OCI-LY7 (cell line): Measurements from ENCODE around the gene PITPNM3. TPM values are rescaled to one million over a fixed set of nuclear protein-coding genes. Genes with fewer than 3 reads are reported as not detected.

ENCODE experiments used
- BruUV-seq: library from RNA; stranded (reverse); fragments of 400-500 nt; replicated peaks from 2 replicates; lab custom pipeline; 2021; lab: Mats Ljungman, UMichigan
- CTCF ChIA-PET: fragments of 300-600 bp; sonication (Branson Sonifier 250); formaldehyde crosslinking; loops from one replicate; lab custom pipeline; 2022; ENCODE audit warnings: antibody characterized with exemption; ENCODE audit not compliant: unreplicated experiment; lab: Charles Lee
- POLR2A ChIA-PET: fragments of 300-600 bp; sonication (Branson Sonifier 250); formaldehyde crosslinking; loops from one replicate; lab custom pipeline; 2022; ENCODE audit warnings: antibody characterized with exemption; lab: Charles Lee
- DNase-seq: peaks from one replicate; pipeline ENCODE4 v3.0.0-alpha.2; 2015; ENCODE audit warnings: low spot score
- H2AFZ ChIP-seq: fragments of 200-600 bp; sonication (generic), shearing (Covaris generic); 2 replicates; pipeline ENCODE4 v1.6.1; 2014; ENCODE audit warnings: mild to moderate bottlenecking, antibody characterized with exemption, low read length, moderate library complexity
- H3K27ac ChIP-seq: fragments of 200-600 bp; sonication (generic); 2 replicates; pipeline ENCODE4 v1.5.1; 2014; ENCODE audit warnings: mixed run types, low read depth, mild to moderate bottlenecking, moderate library complexity, low read length, inconsistent platforms; ENCODE audit not compliant: poor library complexity, severe bottlenecking
- H3K36me3 ChIP-seq: fragments of 200-600 bp; sonication (generic); 2 replicates; pipeline ENCODE4 v1.6.1; 2014; ENCODE audit warnings: mild to moderate bottlenecking, antibody characterized with exemption, low read length, moderate library complexity, mixed read lengths; ENCODE audit not compliant: insufficient read depth
- H3K4me1 ChIP-seq: fragments of 200-600 bp; sonication (generic); 2 replicates; pipeline ENCODE4 v1.5.1; 2014; ENCODE audit warnings: mild to moderate bottlenecking, low read length; ENCODE audit not compliant: insufficient read depth, poor library complexity, severe bottlenecking
- H3K4me2 ChIP-seq: fragments of 200-600 bp; sonication (generic); 2 replicates; pipeline ENCODE4 v1.6.1; 2014; ENCODE audit warnings: mild to moderate bottlenecking, low read length
- H3K4me3 ChIP-seq: fragments of 200-600 bp; sonication (generic); 2 replicates; pipeline ENCODE4 v1.5.1; 2014; ENCODE audit warnings: mild to moderate bottlenecking, low read depth, low read length; ENCODE audit not compliant: poor library complexity, severe bottlenecking
- H3K79me2 ChIP-seq: fragments of 200-600 bp; sonication (generic); 2 replicates; pipeline ENCODE4 v1.6.1; 2016; ENCODE audit warnings: low read depth, mild to moderate bottlenecking, low read length, moderate library complexity, mixed read lengths; ENCODE audit not compliant: insufficient read depth
- H3K9me2 ChIP-seq: fragments of 200-600 bp; sonication (generic); 2 replicates; pipeline ENCODE4 v1.6.1; 2016; ENCODE audit warnings: mild to moderate bottlenecking, low read length, mixed read lengths; ENCODE audit not compliant: insufficient read depth
- H3K9me3 ChIP-seq: fragments of 200-600 bp; sonication (generic); 2 replicates; pipeline ENCODE4 v1.6.1; 2014; ENCODE audit warnings: mild to moderate bottlenecking, mixed run types, low read length, mixed read lengths
- H4K20me1 ChIP-seq: fragments of 200-600 bp; sonication (generic); 2 replicates; pipeline ENCODE4 v1.6.1; 2014; ENCODE audit warnings: mild to moderate bottlenecking, antibody characterized with exemption, low read length, moderate library complexity, mixed read lengths; ENCODE audit not compliant: insufficient read depth
- EZH2phosphoT487 ChIP-seq: fragments of 200-600 bp; sonication (generic); IDR thresholded peaks from 2 replicates; pipeline ENCODE4 v1.6.1; 2018; ENCODE audit warnings: low read depth, borderline replicate concordance, mild to moderate bottlenecking, mixed run types, antibody characterized with exemption, low read length, moderate library complexity, mixed read lengths
- intact Hi-C: fragments of 100-400 bp; cut with micrococcal nuclease; formaldehyde crosslinking; loops from one replicate; pipeline ENCODE4 v1.10.0; 2022; ENCODE audit not compliant: unreplicated experiment
- total RNA-seq, 2 experiments: library from RNA; depleted of rRNA in 1 of 2; stranded (reverse); fragments of >200 nt in 1 of 2; shearing (Covaris generic) in 1 of 2; gene quantifications; 2 replicates each; pipeline ENCODE4 v1.2.3, GENCODE V29; 2014 to 2022
- TF ChIP-seq, protein P1 (sequence below): fragments of 200-600 bp; sonication (generic); conservative IDR thresholded peaks from 2 replicates; pipeline ENCODE4 v1.5.1; 2014; ENCODE audit warnings: mild to moderate bottlenecking, antibody characterized with exemption, low read length, moderate library complexity, mixed read lengths

PITPNM3 gene
- total RNA-seq, 2 experiments from 2014 or later = 0.76 to 1.6 TPM

DNA sequence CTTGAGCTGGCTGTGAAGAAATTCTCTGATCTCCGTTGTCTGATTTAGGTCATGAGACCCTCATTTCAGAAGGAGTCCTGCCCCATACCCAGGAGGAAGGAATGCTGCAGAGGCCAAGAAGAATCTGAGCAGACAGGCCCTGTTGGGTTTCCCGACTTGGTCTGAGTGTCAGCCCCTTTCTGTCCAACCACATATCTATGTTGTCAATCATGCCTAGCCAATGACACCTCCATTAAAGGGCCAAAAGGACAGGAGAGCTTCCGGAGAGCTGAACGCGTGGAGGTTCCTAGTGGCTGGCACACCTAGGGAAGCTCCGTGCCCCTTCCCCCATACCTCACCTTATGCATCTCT is 74.3 kb downstream of the PITPNM3 start:
- Histone ChIP-seq H4K20me1 (no peaks in the 10 kb centered on the region), H3K4me3 (no peak overlapping the region), H3K4me1 (peaks cover 7% of the 10 kb centered on the region), H3K27ac (no peak overlapping the region), H2AFZ (no peak overlapping the region), H3K9me2 (no peaks in the 10 kb centered on the region), H3K79me2 (no peaks in the 10 kb centered on the region), H3K36me3 (no peaks in the 10 kb centered on the region), H3K4me2 (no peak overlapping the region), H3K9me3 (no peaks in the 10 kb centered on the region)
- no TSS peak for BruUV-seq
- DNase-seq = no peak
- ChIA-PET POLR2A (no interaction called here), CTCF (no interaction called here)
- no peak for TF ChIP-seq EZH2phosphoT487
- TF ChIP-seq, protein P1, sequence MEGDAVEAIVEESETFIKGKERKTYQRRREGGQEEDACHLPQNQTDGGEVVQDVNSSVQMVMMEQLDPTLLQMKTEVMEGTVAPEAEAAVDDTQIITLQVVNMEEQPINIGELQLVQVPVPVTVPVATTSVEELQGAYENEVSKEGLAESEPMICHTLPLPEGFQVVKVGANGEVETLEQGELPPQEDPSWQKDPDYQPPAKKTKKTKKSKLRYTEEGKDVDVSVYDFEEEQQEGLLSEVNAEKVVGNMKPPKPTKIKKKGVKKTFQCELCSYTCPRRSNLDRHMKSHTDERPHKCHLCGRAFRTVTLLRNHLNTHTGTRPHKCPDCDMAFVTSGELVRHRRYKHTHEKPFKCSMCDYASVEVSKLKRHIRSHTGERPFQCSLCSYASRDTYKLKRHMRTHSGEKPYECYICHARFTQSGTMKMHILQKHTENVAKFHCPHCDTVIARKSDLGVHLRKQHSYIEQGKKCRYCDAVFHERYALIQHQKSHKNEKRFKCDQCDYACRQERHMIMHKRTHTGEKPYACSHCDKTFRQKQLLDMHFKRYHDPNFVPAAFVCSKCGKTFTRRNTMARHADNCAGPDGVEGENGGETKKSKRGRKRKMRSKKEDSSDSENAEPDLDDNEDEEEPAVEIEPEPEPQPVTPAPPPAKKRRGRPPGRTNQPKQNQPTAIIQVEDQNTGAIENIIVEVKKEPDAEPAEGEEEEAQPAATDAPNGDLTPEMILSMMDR = no peak
- intact Hi-C loops = no loop called here

DNA sequence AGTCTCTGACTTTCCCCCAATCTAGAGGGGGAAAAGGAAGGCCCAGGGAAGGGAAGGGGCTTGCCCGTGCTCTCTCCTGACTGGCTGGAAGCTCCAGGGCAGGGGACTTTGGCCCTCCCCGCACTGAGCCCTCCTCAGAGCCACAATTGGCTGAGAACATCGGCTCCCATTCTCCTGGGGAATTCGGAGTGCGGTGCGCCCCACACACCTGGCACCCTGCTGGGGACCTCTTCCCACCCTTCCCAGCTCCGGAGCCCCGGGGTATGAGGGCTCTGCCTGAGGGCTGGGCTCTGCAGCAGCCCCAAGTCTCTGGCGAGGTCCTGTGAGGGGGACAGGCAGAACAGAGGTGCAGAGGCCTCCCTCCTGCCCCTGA is 76.1 kb downstream of the PITPNM3 start:
- H3K36me3 ChIP-seq = no peaks in the 10 kb centered on the region
- H4K20me1 ChIP-seq = no peaks in the 10 kb centered on the region
- no TSS peak for BruUV-seq
- no peaks in the 10 kb centered on the region for H3K79me2 ChIP-seq
- POLR2A ChIA-PET = no interaction called here
- H3K4me2 ChIP-seq = no peak overlapping the region
- H3K9me3 ChIP-seq = no peaks in the 10 kb centered on the region
- CTCF ChIA-PET = no interaction called here
- DNase-seq = no peak
- intact Hi-C loops = no loop called here
- TF ChIP-seq, protein P1 = no peak
- TF ChIP-seq EZH2phosphoT487 = no peak
- no peak overlapping the region for H3K4me3 ChIP-seq
- H2AFZ ChIP-seq = no peak overlapping the region
- H3K4me1 ChIP-seq = no peaks in the 10 kb centered on the region
- H3K27ac ChIP-seq = no peak overlapping the region
- H3K9me2 ChIP-seq = no peaks in the 10 kb centered on the region

DNA sequence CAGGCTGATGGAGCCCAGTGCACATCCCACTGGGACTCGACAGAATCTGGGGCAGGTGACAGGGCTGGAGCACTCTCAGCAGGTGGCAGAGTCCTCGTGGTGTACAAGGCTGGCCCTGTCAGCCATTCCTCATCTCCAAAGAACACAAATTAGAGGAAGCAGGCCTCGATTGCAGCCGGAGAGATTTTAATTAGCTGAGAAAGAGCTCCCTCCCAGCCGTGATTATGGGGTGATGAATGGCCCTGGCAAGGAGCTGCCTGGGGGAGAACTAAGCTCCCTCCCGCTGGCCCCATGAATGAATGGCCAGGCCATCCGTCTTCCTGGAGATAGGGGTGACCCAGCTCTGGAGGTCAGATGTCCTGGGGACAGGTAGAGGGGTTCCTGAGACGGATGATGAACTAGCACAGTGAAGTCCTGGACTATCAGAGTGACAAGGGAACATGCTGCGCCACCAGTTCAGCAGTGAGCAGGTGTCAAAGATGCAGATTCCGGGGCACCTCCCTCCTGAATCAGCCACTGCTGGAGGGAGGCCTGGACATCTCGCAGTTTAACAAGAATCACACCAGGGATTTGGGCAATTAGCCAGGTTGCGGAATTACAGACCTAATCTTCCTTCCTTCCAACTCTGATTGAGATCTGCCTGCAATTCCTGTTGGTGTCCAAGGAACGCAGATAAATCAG is 76.6 kb downstream of the PITPNM3 start:
- DNase-seq = no peak
- H3K79me2 ChIP-seq = no peaks in the 10 kb centered on the region
- H2AFZ ChIP-seq = no peak overlapping the region
- H4K20me1 ChIP-seq = no peaks in the 10 kb centered on the region
- BruUV-seq = no TSS peak
- POLR2A ChIA-PET = no interaction called here
- intact Hi-C loops = no loop called here
- no peaks in the 10 kb centered on the region for H3K9me2 ChIP-seq
- no peaks in the 10 kb centered on the region for H3K4me1 ChIP-seq
- no peak overlapping the region for H3K27ac ChIP-seq
- no peak overlapping the region for H3K4me3 ChIP-seq
- CTCF ChIA-PET = no interaction called here
- H3K4me2 ChIP-seq = no peak overlapping the region
- no peak for TF ChIP-seq EZH2phosphoT487
- TF ChIP-seq, protein P1 = no peak
- H3K36me3 ChIP-seq = no peaks in the 10 kb centered on the region
- no peaks in the 10 kb centered on the region for H3K9me3 ChIP-seq
